ENCODE results near the gene SPOCK1. TPM values are rescaled to one million over a fixed set of nuclear protein-coding genes. Genes with fewer than 3 reads are reported as not detected.

SPOCK1 gene
- total and polyA plus RNA-seq, 9 of the 15 experiments (the other 6 are each of a cell fraction or from before 2014, with no cell fraction given), result 0.01 to 0.35 (median 0.04) TPM; not detected in 6

- TF ChIP-seq ZNF395 (CRISPR knock-in tag; IDR thresholded peaks at IDR 0.05) (no peak), XRCC5 (IDR thresholded peaks at IDR 0.05; ENCODE audit: low read depth, low read length) (no peak), PTRF (tag; IDR thresholded peaks at IDR 0.05) (no peak), STAG1 (CRISPR knock-in tag; IDR thresholded peaks at IDR 0.05; ENCODE audit: borderline replicate concordance) (no peak), HNRNPK (IDR thresholded peaks at IDR 0.05; ENCODE audit: low read depth, low read length, poor library complexity, severe bottlenecking) (no peak)
Measured at GRCh38 chr5:137134920-137135532, 364.1 kb downstream of the SPOCK1 start (continued).

- no peak for FAIRE-seq
- Histone ChIP-seq H3K4me2 (ENCODE audit: insufficient read depth, low read length) (no peak overlapping the region), H3K36me3 (ENCODE audit: control insufficient read depth, insufficient read depth, low read length) (no peaks in the 10 kb centered on the region), H3K9me1 (ENCODE audit: control insufficient read depth, insufficient read depth, low read length) (no peaks in the 10 kb centered on the region), H3K4me1 (replicated peaks in 1 of 2; ENCODE audit: control insufficient read depth in 2 of 2, insufficient read depth in 2 of 2, low read length in 2 of 2) (no peaks in the 10 kb centered on the region), H3K4me3 (no peak overlapping the region), H4K20me1 (replicated peaks; ENCODE audit: control insufficient read depth, insufficient read depth, low read length) (no peaks in the 10 kb centered on the region), H3K9me3 (replicated peaks; ENCODE audit: control insufficient read depth, insufficient read depth, low read depth, low read length) (no peaks in the 10 kb centered on the region), H3K9ac (ENCODE audit: insufficient read depth in 1 of 2, low read depth in 2 of 2, low read length in 2 of 2) (no peak overlapping the region), H3K27me3 (ENCODE audit: control insufficient read depth in 2 of 2, insufficient read depth in 2 of 2, low read length in 2 of 2) (no peaks in the 10 kb centered on the region; a peak in 1 of 5 replicates), H3K27ac (ENCODE audit: extremely low read depth, low read depth, low read length) (no peak overlapping the region), H2AFZ (ENCODE audit: low read depth, low read length) (no peak overlapping the region), H3K79me2 (ENCODE audit: control insufficient read depth, insufficient read depth, low read length) (no peaks in the 10 kb centered on the region)
- CTCF ChIA-PET (ENCODE audit: low intra/inter-chr PET ratio), result no interaction called here
- in situ Hi-C loops (cut with MboI), result no loop called here
- ATAC-seq, result no peak
- 0% methylated on average over 2 of the region's 2 CpGs for WGBS (ENCODE audit: insufficient coverage, low coverage, missing lambda C conversion rate)
- no peak for DNase-seq (ENCODE audit: extremely low read depth in 1 of 4, low spot score in 3 of 4)
- intact Hi-C loops (cut with micrococcal nuclease), result no loop called here
- POLR2A ChIA-PET, result interaction anchor here (0.6 kb wide), 1 partner anchor 13 kb away, joined by 3 read pairs; no protein-coding TSS in a partner anchor
- BruUV-seq (replicated peaks), result no TSS peak
- TF ChIP-seq, protein P1, sequence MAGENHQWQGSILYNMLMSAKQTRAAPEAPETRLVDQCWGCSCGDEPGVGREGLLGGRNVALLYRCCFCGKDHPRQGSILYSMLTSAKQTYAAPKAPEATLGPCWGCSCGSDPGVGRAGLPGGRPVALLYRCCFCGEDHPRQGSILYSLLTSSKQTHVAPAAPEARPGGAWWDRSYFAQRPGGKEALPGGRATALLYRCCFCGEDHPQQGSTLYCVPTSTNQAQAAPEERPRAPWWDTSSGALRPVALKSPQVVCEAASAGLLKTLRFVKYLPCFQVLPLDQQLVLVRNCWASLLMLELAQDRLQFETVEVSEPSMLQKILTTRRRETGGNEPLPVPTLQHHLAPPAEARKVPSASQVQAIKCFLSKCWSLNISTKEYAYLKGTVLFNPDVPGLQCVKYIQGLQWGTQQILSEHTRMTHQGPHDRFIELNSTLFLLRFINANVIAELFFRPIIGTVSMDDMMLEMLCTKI (IDR thresholded peaks at IDR 0.05; ENCODE audit: partially characterized antibody), result no peak
- TF ChIP-seq, protein P2, sequence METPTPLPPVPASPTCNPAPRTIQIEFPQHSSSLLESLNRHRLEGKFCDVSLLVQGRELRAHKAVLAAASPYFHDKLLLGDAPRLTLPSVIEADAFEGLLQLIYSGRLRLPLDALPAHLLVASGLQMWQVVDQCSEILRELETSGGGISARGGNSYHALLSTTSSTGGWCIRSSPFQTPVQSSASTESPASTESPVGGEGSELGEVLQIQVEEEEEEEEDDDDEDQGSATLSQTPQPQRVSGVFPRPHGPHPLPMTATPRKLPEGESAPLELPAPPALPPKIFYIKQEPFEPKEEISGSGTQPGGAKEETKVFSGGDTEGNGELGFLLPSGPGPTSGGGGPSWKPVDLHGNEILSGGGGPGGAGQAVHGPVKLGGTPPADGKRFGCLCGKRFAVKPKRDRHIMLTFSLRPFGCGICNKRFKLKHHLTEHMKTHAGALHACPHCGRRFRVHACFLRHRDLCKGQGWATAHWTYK (CRISPR knock-in tag; IDR thresholded peaks at IDR 0.05), result no peak
- no peak for TF ChIP-seq ARID3A (IDR thresholded peaks at IDR 0.05; ENCODE audit: borderline replicate concordance, low read depth, low read length)
- TF ChIP-seq CTCFL (IDR thresholded peaks at IDR 0.05; ENCODE audit: borderline replicate concordance, insufficient read depth, low read depth, low read length, poor library complexity, severe bottlenecking), result no peak
Measured at GRCh38 chr5:137129886-137130680, 369.0 kb downstream of the SPOCK1 start.
